Daoy (cell line): ENCODE results near the gene SCAANT1. TPM values are rescaled to one million over a fixed set of nuclear protein-coding genes. Genes with fewer than 3 reads are reported as not detected.

Experiments used
- DNase-seq: peaks from one replicate; pipeline ENCODE4 v3.0.0-alpha.2; 2015; ENCODE audit warnings: low read depth
- total RNA-seq: library from RNA; depleted of rRNA; stranded (reverse); fragments of >200 nt; shearing (Covaris generic); gene quantifications from 2 replicates; pipeline ENCODE4 v1.2.3, GENCODE V29; 2014; rRNA removed

SCAANT1 gene
- total RNA-seq = not detected in 2 replicates

GRCh38 chr3:63911873-63912767 lies at the start of gene SCAANT1:
Gene SCAANT1, minus strand, starts transcription at chr3:63912383.
- peak; percentile 86 for DNase-seq

DNA sequence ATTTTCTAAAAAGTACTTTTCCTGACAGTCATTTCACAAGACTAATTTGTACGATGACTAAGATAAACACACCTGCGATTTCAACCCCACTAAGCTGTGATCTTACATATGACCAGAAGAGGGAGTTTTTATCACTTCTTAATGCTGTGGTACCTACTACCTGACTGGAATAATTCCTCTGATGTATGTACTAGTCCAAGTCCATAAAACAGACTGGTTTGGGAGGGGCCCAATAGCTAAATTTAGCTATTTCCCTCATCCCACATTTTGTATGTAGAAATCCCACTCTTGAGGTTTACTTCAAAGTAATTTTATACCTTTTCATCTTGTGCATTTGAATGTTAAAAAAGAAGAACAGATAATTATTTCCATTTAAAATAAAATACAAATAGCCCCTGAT lies 49.7 kb upstream of the SCAANT1 start:
- no peak for DNase-seq

GRCh38 chr3:63960048-63960711 lies 48.0 kb upstream of the SCAANT1 start:
- DNase-seq = peak; percentile 61

DNA sequence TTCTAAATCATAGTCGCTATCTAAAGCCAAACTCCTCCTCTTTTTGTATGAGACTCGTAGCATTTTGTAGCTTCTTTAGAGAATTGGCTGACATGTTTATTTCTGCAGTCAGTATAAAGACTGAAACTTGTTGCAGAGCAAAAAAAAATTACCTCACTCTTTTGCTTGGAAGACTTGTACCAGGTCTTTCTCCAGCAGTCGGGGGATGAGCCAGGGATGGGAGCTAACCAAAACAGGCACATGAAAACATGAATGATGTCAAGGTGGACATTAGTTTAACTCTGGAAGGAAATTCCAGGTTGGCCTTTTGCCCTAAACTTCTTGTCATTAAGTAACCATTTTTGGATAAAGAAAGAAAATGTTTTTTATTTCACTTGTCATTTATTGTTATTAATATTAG lies 47.0 kb upstream of the SCAANT1 start:
- DNase-seq = no peak

DNA sequence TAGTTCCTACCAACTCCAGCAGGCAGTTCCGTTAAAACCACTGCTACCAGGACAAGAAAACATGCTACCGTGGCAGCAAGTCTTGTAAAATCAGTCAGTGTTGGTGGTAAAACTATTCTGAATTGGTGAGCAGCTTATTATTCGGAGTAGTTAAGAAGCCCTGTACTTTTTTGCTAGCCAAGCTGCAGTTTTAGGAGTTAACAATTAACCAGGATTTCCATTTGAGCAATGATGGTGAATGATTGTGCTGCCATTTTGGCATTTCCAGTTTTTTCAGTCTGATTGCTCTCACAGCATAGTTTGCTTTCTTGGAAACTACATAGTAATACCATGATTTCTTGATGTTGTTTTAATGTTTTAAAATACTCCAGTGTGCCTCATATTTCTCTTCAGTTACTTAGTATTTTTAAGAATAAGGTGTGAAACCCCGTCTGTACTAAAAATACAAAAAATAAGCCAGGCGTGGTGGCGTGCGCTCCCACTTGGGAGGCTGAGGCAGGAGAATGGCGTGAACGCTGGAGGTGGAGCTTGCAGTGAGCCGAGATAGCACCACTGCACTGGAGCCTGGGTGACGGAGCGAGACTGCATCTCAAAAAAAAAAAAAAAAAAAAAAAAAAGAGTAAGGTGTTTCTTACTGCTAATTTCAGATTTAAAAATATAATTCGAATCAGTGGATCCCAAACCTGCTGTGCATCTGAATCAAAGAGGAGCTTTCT lies 43.8 kb upstream of the SCAANT1 start:
- no peak for DNase-seq

DNA sequence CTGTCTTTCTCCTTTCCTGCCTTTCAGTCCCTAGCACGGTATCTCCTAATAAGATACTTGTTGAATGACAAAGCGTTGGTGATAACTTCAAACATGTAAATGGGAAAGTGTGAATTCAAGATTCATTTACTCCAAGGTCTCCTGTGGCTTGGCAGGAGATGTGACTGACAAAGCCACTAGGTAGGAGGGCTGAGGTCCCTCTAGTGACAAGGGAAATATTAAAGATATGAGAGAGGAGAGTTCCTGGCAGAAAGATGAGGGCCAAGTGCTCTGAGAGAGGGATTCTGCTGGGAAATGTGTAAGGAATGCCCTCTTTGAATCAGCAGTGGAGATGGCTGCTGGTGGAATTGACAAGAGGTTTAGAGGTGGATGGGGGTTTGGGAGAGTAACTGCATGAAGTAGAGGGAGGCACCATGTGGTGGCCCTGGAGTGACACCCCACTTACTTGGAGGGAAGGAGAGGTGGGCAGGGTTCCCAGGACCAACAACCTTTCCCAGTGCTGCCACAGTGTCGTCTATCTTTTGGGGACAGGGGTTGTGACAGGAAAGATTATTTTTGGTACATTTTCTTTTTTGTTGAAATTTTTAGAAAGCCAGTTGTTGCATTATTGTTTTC lies 43.0 kb upstream of the SCAANT1 start:
- no peak for DNase-seq

GRCh38 chr3:63954182-63954581 lies 42.0 kb upstream of the SCAANT1 start:
- no peak for DNase-seq

GRCh38 chr3:63952248-63952594 lies 40.0 kb upstream of the SCAANT1 start:
- DNase-seq = no peak

GRCh38 chr3:63951492-63952247 lies 39.5 kb upstream of the SCAANT1 start:
- DNase-seq = no peak

DNA sequence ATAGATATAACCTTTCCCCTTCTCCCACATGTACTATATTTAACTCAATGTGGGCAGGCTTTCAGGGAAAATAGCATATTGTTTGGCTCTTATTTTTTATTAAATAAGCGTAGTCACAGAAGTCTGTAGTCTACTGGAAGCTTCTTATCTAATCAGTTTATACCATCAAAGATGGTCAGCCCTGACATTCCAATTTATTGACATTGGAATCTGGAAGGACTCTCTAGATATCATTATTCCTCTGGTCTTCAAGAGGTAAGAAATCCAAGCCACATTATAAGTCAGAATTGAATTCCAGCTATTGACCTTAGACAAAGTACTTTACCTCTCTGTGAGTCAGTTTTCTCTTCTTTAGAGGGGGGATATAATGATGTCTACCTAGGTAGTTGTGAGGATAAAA lies 38.5 kb upstream of the SCAANT1 start:
- no peak for DNase-seq

DNA sequence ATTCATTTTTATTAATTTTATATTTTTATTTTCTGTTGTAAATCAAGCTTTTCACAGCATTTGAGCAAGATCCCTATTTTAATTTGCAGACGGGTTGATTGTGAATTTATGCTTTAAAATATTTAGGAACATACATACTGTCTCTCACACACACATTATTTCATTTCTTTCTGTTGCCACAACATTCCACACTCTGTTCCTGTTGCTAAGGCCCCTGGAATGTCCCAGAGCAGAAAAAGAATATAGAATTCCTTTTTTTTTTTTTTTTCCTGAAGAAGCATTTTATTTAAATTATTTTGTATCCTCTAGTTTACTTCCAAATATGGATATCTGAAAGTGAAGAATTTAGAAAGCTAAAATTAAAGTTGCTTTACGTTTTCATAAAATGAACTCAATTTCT lies 36.8 kb upstream of the SCAANT1 start:
- DNase-seq = no peak

- DNase-seq = no peak
These were observed 35.4 kb upstream of the SCAANT1 start for GRCh38 chr3:63947594-63947993.

GRCh38 chr3:63946753-63947152 lies 34.6 kb upstream of the SCAANT1 start:
- DNase-seq = no peak

DNA sequence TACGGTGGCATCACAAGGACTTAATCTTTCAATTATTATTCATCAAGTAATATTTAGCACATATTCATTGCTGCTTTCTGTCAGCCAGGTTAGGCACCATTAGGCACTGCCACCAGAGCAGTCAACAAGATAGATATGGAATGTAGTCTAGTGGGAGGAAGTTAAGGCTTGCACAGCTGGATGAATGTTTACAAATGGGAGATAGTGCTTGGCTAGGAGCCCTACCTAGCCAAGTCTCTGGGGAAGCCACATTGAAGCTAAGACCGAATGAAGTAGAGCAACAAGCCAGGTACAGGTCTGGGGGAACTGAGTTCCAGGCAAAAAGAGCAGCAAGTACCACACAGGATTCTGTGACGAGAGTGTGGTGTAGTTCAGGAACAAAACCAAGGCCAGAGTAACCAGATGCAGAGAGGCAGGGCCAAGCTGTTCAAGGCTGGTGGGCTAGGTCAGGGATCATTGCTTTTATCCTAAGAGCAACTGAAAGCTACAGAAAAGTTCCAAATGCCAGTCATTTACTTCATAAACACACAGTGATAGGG lies 33.4 kb upstream of the SCAANT1 start:
- no peak for DNase-seq

GRCh38 chr3:63943678-63944077 lies 31.5 kb upstream of the SCAANT1 start:
- DNase-seq = no peak

DNA sequence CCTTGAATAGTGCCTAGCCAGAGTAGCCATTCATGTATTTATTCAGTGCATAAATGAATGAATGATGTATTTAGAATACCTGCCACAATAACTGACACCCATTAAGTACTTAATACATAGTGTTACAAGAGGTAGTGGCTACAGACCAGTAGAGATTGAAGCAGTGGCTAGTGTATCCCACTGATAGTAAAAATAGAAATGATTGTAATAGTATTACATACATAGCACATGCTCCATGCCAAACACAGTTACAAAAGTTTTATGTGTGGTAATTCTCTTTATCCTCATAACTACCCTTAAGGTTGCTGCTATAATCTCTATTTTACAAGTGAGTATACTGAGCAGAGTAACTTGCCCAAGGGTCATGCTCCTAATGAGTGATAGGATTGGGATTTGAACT lies 30.3 kb upstream of the SCAANT1 start:
- DNase-seq = no peak

- no peak for DNase-seq
These were observed 28.2 kb upstream of the SCAANT1 start for GRCh38 chr3:63940389-63940757.

DNA sequence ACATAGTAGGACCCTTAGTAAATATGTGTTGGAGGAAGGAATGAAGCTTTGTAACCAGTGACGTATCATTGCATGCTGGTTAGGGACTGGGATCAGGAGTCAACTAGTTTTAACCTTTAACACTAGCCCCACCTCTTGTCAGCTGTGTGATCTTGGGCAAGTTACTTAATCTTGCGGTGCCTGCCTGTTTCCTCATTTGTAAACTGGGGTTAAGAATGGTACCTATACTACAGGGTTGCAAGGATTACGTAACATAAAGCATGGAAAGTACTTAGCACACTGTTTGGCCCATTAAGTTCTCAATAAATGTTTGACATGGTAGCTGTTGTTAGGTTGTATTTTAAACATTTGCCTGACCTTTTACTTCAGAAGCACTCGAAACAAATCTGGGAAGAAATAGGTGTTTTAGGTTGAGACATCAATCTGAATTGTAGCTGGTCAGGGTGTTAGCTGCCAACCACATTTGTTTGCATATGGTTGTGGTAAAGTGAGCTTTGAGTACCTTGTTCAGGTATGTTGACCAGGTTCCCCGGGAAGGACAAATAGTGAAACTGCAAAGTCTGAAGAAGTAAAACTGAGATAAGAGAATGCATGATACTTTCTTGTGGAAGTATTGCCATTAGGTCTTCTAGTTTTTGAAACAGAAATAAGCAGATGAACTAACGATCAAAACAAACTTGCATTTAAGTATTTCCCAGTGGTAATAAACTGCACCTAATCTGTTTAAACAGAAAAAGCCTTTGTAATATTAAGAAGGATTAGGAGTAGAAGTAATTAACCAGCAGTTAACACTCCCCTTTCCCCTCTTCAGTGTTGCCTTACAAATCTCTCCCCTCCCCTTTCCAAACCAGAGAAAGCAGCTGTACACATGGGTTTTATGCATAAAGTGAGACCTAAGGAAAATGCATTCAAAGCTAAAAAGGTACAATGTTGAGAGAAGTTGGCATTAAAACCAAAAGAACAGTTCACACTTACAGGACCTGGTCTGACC lies 25.8 kb upstream of the SCAANT1 start:
- no peak for DNase-seq

DNA sequence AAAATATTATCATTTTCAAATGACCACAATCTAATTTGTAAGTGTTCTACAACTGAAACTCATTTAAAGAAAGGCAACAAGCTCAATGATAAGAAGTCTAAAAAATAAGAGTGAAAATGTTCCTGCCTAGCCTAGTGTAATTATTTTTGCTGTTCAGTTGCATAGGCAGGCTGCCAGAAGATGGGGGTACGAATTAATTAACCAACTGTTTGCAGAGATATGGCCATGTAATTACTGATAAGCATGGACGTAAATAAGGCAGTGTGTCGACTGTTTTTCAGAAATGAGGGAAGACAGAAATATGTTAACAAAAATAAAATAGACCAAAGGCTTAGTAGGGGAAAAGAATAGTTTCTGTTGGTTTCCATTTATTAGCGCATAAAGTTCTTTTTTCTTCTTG lies 24.7 kb upstream of the SCAANT1 start:
- no peak for DNase-seq
